DMS53 (cell line): Measurements from ENCODE around the gene ZNF385B.
A peak's percentile ranks its signal among the peaks of the same experiment; 100 is the strongest.

Experiments used
- DNase-seq: peaks from one replicate; lab custom pipeline; 2025; lab: John Stamatoyannopoulos, UW

Gene ZNF385B

DNA sequence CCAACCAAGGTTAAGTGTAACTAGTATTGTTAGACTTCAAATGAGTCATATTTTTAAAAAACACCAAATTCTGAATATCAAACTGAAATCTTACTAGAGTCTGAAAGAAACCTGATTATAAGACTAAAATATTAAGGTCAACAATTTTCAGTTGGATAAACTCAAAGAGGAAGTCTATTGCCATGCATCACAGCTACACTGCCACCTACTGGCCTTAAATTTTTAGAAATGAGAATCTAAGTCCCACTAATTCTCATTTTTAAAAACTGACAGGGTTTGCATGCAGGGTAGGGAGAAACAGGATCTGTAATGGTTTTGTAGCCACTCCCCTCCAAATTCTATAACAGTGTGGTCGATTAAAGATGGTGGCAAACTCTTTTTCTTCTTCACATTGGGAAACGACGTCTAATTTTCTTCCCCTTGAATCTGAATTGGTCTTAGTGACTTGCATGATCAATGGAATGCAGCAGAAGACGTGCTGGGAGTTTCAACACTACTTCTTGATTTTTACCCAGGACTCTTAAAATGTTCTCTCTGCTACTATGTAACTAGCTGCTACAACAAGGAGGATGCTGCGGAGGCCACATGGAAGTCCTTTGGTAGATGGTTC, 420.7 kb downstream of the ZNF385B start:
- DNase-seq: peak; percentile 76

DNA sequence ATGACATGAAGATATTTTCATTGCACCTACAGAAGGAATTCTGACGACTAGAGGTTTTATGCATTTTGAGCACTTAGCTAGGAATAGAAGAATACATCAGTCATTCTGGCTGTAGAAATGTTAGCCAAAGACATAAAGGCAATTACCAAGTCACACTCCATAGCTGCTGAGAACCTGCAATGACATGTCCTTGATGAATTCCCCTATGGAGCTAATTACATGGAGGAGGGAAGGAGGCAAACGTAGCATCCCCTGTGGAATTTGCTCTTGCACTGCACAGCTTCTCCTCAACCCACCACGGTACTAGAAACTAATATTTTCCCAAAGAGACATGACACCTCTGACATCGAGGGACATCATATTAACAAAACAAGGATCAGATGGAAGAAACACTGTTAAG, 422.8 kb downstream of the ZNF385B start:
- no peak for DNase-seq

DNA sequence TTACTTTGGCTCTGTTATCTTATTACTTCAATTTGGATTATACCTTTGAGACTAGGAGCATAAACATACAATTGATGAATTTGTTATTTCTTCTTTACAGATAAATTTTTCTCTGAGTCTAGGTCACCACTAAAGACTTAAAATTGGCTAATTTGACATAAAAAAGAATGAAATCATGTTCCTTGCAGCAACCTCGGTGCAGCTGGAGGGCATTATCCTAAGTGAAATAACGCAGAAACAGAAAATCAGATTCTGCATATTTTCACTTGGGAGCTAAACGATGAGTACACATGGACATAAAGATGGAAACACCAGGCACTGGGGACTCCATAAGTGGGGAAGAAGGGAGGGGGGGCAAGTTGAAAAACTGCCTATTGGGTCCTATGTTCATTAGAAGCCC, 424.0 kb downstream of the ZNF385B start:
- no peak for DNase-seq

DNA sequence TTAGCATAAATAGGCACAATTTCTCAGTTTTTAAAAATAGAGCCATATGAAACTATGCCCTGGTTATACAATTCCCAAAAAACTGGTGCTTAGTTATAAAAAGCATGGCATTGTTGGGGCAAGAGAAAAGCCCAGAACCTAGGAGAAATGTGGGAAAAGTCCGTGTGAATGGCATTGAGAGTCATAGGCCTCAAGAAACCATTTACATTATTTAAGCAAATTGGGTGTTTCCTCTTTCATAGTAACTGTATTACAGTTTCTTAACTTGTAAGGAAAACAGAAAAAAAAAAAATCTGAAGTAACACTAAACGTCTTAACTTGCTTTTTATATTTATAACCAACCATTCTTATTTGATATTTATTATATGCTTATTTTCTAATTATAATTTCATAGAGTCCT, 425.8 kb downstream of the ZNF385B start:
- no peak for DNase-seq

DNA sequence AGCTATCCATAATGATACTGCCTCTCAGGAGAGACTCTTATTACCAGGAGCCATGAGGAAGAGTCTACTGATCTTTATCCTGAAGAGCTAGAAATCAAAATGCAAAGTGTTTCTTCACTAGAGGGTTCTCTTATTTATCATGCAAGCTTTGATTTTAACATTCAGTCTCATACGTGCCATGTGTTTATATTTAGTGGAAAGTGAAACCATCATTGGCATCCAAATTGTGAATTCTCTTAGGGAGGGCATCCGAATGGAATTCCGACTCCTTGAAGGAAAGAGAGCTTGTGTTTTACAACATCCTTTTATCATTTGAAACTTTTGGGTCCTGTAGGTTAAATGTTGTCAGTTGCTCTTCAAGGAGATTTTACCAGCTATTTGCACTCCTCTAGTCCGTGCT, 426.4 kb downstream of the ZNF385B start:
- DNase-seq: no peak

DNA sequence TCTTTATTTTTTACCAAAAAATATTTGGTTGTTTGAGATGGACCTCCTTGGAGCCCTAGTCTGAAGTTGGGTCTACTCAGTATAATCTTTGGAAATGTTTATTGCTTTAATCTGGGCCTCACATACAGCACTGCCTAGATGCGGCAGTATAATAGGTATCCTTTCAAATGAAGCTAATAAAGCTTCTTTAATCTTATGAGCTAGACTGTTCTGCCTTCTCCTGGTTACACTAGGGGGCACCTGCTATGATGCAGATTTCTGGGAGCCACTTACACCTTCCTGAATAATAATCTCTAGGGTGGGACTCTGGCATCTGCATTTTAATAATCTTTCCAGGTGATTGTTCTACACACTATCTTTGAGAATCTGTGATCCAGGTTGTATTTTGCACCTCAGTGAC, 427.1 kb downstream of the ZNF385B start:
- DNase-seq: no peak

DNA sequence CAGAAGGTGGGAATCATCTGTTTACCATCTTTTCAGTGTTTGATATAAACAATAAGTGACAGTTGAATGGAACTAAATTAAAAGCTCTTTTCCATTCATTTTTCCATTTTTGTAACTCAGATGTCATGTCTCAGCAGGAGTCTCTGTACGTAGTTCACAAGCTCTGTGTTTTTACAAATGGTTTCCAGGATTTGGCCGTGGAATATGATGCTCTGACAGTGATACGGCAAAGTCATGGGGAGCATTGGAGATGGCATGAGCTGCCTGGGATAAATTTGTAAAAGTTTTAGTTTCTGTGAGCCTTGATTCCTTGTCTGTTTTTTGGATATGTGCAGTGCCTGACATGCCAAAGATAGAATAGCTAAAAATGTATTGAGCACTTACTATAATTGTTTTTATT, 428.7 kb downstream of the ZNF385B start:
- DNase-seq: no peak

DNA sequence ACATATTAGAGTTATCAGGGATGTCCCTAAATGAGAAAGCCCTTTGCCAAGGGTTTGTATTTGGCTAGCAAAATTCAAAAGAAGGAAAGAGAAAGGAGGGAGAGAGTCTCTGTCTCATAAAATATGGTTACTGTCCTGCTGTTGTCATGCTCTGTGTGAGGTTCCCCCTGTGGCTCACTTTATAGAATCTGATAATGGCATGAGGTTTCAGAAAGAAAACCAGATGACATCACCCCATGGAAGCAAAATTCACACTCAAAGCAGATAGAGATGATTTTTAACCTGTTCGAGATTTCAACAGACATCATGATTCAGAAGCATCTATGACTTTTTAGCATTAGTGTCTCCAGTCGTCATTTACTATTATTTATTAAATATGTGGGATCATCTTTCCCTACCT, 431.8 kb downstream of the ZNF385B start:
- DNase-seq: no peak

DNA sequence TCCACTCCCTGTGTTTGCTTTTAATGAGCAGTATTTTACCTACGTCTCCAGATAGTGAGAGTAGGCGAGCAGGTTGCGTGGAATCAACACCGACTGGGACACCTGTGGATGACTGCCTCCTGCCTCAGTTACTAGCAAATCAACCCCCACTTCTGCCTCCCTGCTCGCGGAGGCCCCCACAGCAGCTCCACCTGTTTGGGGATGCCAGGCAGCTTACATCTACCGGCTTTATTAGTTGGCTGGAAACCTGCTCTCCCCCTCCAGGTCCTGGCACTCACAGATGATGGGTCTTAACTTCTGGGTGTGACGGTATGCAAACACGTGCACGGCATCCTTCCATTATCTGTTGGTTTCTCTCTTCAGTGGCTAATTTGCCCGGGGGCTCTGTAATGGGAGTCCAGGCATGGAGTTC, 432.3 kb downstream of the ZNF385B start:
- DNase-seq: no peak

DNA sequence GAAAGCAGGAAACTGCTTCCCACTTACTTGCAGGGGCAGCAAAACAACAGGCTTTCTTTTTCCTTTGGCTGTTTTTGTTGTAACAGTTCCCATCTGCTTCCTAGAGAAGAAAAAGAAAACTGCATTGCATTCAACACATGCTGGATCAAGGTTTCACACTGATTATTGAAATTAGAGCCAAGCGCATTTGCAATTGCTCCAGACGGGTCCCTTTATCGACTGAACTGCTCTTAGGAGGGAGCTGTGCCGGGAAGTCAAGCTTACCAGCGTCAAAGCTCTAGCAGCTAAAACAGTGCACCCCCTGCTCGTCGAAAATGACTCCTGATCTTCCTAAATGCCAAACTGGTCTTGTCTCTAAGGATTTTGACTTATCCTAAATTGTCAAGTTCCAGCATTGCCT, 432.8 kb downstream of the ZNF385B start:
- no peak for DNase-seq

DNA sequence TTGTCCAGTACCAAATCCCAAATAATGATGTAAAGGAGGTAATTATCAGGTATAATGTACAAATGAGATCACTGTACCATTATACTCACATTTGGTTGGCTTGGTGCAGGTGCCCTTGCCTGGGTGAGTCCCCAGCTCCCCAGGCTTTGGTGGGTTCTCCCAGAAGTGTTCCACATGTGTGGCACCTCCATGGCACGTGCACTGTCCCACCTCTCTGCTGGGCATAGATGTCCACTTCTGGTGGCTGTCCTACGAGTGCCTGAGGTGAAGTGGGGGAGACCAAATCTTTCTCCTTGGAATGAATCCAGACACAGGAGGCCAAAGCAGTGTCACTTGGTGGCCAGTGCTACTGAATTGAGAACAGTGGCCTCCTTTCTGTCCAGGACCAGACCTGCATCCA, 434.3 kb downstream of the ZNF385B start:
- DNase-seq: no peak

DNA sequence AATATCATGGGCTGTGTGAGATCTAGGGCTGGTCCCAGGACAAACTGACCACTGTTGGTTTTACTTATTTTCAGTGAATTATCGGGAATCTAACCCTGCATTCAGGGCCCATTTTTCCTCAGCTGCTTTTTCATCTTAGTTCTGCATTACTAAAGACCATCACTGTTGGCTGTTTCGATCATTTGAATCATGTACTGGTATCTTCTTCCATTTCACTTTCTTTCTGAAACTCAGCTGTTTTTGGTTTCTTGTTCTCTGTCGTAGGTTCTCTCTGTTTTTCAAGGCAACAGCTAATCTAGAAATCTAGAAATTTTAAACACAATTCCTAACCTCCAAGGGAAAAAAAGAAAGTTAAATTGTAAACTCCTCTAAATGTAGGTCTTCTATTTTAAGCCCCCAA, 436.8 kb downstream of the ZNF385B start:
- DNase-seq: no peak

DNA sequence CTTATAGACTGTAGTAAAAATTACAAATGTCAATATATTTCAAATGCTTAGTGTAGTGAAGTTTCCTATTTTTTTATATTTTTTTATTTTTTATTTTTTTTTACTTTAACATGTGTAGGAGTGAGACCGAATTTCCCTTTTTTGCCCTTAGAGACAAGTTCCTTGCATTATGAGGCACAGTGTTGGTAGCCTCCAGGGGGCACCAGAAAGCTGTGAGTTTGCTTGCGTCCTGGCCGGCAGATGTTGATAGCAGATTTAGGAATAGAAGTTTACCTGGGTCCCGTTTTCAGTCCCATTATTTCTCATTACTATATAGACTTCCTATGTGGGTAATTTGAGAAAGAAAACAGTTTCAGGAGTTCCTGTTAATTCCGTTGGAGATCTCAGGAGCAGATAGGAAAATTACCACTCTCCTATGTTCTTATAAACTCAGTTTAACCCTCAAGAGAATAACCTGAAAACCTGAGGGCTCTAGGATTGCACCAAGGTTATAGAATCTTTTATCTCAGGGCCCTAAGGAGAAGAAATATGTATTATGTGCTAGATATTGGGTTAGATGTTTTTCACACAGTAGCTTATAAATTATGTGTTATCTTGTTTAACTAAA, 439.3 kb downstream of the ZNF385B start:
- DNase-seq: peak; percentile 88

DNA sequence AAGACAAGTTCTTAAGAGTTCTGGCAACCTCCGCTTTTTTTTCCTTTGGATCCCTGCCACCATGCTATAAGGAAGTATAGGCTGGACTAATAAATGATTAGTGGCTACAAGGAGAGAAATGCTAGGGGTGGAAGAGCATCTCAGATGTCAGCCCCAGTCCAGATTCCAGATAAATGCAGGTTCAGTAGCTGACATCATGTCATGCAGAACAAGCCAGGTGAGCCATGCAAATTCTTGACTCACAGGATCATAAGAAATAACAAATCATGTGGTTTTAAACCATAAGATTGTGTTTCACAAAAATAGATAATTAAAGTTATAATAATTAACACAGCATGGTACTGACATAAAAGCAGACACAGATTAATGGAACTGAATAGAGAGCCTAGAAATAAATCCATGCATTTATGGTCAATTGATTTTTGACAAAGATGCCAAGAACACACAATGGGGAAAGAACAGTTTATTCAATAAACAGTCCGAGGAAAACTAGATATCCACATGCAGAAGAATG, 443.9 kb downstream of the ZNF385B start:
- DNase-seq: no peak

DNA sequence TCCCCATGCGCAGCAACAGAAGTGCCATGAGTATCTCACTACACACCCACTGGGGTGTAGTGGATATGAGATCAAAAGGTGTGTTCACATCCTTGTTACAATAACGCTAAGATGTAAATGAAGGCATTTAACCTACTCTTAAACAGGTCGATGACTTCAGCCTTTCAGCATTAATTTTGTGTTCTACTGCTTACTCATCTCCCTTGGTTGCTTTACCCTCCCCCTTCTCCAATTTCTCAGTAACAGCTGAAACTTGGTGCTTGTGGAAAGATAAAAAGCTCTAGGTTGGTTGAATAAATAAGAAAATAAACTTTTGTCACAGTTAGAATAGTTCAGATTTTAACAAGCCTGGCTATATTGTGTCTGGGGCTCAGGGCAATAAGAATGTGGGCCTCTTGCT, 449.3 kb downstream of the ZNF385B start:
- no peak for DNase-seq

DNA sequence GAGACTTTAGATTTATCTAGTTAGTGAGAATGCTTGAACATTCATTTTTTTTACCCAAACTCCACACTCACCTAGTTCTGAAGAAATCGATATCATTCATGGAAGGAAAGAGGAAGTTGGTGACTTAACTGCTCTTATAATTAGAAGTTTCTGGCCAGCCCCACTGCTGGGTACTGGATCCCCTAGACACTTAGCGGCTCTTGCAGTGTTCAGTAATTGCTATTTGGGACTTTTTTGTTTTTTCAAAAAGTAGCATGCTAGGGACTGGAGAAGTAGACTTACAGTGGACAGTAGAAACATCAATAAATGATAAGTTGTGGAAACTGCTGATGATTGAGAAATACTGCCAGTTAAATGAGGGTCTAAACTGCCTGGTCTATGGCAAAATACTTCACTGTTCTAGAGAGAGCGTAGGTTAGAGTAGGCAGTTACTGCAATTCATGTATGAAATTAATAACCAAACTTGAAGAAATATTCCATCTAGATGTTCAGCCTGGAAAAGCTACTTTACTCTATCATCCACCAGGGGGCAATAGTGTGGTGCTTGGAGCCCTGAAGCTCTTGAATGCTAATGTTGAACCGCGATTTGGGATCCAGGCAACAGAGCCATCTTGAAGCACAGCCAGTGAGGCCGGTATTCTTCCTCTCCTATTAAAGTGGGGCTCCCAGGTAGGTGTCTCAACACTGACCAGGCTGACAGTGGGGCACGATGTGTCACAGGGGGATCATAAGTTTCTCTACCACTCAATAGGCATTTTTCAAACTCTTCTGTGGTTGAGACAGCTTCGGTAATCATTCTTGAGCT, 450.7 kb downstream of the ZNF385B start:
- peak; percentile 90 for DNase-seq

DNA sequence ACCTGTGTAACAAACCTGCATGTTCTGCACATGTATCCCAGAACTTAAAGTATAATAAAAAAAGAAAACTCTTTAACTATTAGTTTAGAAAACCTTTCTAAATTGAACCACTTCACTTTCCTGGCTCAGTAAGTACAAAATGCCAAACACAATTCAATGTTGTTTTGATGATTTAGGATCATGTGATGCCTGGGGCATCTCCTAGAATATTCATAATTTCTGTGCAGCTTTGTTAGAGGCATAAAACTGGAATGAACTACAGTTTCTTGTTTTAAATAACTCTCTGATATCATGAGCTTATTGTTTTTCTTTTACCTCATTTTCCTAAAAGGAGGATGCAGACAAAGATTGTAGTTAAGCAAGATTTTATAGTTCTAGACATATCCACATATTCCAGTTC, 457.8 kb downstream of the ZNF385B start:
- DNase-seq: no peak

DNA sequence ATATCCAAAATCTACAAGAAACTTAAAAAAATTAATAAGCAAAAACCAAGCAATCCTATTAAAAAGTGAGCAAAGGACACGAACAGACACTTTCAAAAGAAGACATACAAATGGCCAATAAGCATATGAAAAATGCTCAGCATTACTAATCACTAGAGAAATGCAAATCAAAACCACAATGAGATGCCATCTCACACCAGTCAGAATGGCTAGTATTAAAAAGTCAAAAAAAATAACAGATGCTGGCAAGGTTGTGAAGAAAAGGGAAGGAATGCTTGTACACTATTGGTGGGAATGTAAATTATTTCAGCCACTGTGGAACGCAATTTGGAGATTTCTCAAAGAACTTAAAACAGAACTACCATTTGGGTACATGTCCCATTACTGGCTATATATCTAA, 467.9 kb downstream of the ZNF385B start:
- no peak for DNase-seq
